Pancreas (tissue), 10 donors: Measurements from ENCODE around the gene TMEM269. TPM values are rescaled to one million over a fixed set of nuclear protein-coding genes. Genes with fewer than 3 reads are reported as not detected.

Experiments
- ATAC-seq, 4 donors: fragments of 200-7000 bp; cut with Tn5 transposase; one replicate each; pipeline versions ENCODE4 v1.8.0 to v1.9.1; 2020; ENCODE audit warnings: mild to moderate bottlenecking in 4 of 4, moderate library complexity in 4 of 4
- DNase-seq, 6 donors: peaks; one replicate each; pipeline ENCODE4 v3.0.0-alpha.2; 2020
- FAIRE-seq: peaks from 2 replicates; lab custom pipeline; 2012; peaks lifted over from hg19 to GRCh38; lab: Jason Lieb, UNC
- H3K27ac ChIP-seq, 4 donors: fragments of 200-600 bp; sonication (generic); 1 replicate in 3 of 4; 2 replicates in 1 of 4; pipeline versions ENCODE4 v1.5.0 to v1.8.0; 2020
- H3K27me3 ChIP-seq, 4 donors: fragments of 200-600 bp; one replicate each; pipeline ENCODE4 v1.8.0; 2021
- H3K36me3 ChIP-seq, 3 donors: fragments of 200-600 bp; sonication (generic) in 1 of 3; one replicate each; pipeline versions ENCODE4 v1.5.0 to v1.8.0; 2020 to 2021
- H3K4me1 ChIP-seq, 3 donors: fragments of 200-600 bp; one replicate each; pipeline ENCODE4 v1.8.0; 2021
- H3K4me3 ChIP-seq, 4 donors: fragments of 200-600 bp; sonication (generic) in 2 of 4; one replicate each; pipeline versions ENCODE4 v1.5.0 to v1.8.0; 2020 to 2021
- H3K9me3 ChIP-seq, 4 donors: fragments of 200-600 bp; one replicate each; pipeline ENCODE4 v1.8.0; 2021
- WGBS, 2 donors: extraction: QIAGEN DNeasy Blood & Tissue Kit; methylation state at CpG; one replicate each; pipeline ENCODE4 v1.1.7; 2013; 5-methylcytosine and 5-hydroxymethylcytosine counted together
- intact Hi-C, 3 donors: fragments of 100-400 bp; cut with DNase I; formaldehyde crosslinking; loops; one replicate each; pipeline versions ENCODE4 v1.11.1 to v1.14.2; 2022
- polyA plus RNA-seq, 2 donors: library from polyadenylated mRNA; stranded (reverse); fragments of 200-250 nt; gene quantifications; one replicate each; pipeline ENCODE4 v1.2.3, GENCODE V29; 2013
- total RNA-seq, 6 donors: library from RNA; stranded (reverse); fragmentation: NEBNext Ultra II Directional in 4 of 6; extraction: Animal tissue kit (Norgen Biotek cat#: 25700) in 4 of 6; gene quantifications; one replicate each; pipeline versions ENCODE4 v1.2.1 to v1.2.4, GENCODE V29; 2021 to 2023
- TF ChIP-seq, protein P1 (sequence below), 4 donors: fragments of 200-600 bp; sonication (generic) in 3 of 4; IDR thresholded peaks; one replicate each; pipeline versions ENCODE4 v1.5.0 to v1.8.0; 2021; ENCODE audit warnings: antibody characterized with exemption in 4 of 4
- donor health status: healthy with polysubstance abuse.
- donor health status: DM: no; HTN: no; CAD: no; lungs with moderate emphysema.
- donor health status: DM: no; HTN: no; CAD: no.
- donor health status: control.
- donor health status: control.
- donor health status: Bipolar disorder and iron deficiency.
- donor health status: DM: yes; HTN: yes; CAD: no.
- donor health status: DM: no; HTN: no; CAD: no.
- donor health status: DM: no; HTN: no; CAD: no.
- donor health status: DM: yes; HTN: yes; CAD: no.

TMEM269 gene
- total and polyA plus RNA-seq, 8 donors, result 0.04 to 0.35 (median 0.21) TPM; not detected in 4

DNA sequence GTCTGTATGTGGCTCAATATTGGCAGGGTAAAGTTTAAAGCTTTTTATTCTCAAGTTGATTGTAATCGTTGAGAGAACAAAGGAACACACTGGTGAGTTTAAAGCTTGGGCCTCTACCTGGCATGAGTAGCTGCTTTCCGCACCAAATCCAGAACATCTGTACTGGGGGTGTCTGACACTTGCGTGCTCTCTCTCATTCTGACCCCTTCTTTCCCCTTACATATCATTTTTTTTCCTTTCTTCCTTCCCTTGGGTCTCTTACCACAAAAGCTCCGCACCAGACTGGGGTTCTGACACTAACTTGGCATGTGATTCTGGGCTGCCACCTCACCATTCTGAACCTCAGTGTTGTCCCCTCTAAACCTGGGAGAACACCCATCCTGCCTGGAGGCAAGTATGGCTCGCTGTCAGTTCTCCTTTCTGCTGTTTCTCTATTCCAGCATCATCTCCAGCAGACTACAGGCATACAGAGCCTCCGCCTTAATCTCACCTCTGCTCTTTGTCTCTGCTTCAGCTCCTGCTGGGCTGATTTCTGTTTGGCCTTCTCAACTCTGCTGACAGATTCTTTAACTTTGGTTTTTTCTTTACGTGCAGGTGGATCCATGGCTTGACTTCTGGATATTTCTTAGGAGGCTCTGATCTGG is 31.3 kb downstream of the TMEM269 start:
- WGBS, 2 donors, result 49 to 50% methylated on average over 7 of the region's 7 CpGs
- ATAC-seq, result peak in 2 of 4 donors; percentile 4 to 8
- peak overlapping the region; percentile 55 to 69 (median 64) for H3K4me3 ChIP-seq

GRCh38 chr1:42816585-42817439 is 32.0 kb downstream of the TMEM269 start, which contains the start of the genes ERMAP and SVBP:
Gene ERMAP, plus strand, starts transcription at chr1:42817122. Its CDS starts 13,327 bp downstream, at chr1:42830449.
Gene SVBP, minus strand, starts transcription at chr1:42817397. Its CDS starts 853 bp downstream, at chr1:42816544.
- FAIRE-seq, result no peak
- H3K27me3 ChIP-seq, result no peaks in the 10 kb centered on the region
- peak within 1 kb of the TSS; percentile 55 to 69 (median 64) for H3K4me3 ChIP-seq
- no peaks in the 10 kb centered on the region for H3K9me3 ChIP-seq
- WGBS, 2 donors, result 1% methylated on average over 49 to 66 of the region's 66 CpGs
- intact Hi-C loops, result no loop called here
- H3K36me3 ChIP-seq, result no peaks in the 10 kb centered on the region
- TF ChIP-seq, protein P1, sequence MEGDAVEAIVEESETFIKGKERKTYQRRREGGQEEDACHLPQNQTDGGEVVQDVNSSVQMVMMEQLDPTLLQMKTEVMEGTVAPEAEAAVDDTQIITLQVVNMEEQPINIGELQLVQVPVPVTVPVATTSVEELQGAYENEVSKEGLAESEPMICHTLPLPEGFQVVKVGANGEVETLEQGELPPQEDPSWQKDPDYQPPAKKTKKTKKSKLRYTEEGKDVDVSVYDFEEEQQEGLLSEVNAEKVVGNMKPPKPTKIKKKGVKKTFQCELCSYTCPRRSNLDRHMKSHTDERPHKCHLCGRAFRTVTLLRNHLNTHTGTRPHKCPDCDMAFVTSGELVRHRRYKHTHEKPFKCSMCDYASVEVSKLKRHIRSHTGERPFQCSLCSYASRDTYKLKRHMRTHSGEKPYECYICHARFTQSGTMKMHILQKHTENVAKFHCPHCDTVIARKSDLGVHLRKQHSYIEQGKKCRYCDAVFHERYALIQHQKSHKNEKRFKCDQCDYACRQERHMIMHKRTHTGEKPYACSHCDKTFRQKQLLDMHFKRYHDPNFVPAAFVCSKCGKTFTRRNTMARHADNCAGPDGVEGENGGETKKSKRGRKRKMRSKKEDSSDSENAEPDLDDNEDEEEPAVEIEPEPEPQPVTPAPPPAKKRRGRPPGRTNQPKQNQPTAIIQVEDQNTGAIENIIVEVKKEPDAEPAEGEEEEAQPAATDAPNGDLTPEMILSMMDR (IDR thresholded peaks at IDR 0.05), result no peak
- peaks cover 0 to 24% (median 7%) of the 10 kb centered on the region in 3 donors for H3K4me1 ChIP-seq
- H3K27ac ChIP-seq, result peak within 1 kb of the TSS; percentile 88 to 97 (median 93)
- peak; percentile 88 to 99 (median 96) for DNase-seq
- ATAC-seq, result peak; percentile 95 to 99 (median 97)

More for the DNA sequence above, 31.3 kb downstream of the TMEM269 start:
- intact Hi-C loops, result no loop called here
- no peaks in the 10 kb centered on the region for H3K27me3 ChIP-seq
- peaks cover 0 to 24% (median 7%) of the 10 kb centered on the region in 3 donors for H3K4me1 ChIP-seq
- H3K27ac ChIP-seq, result peak overlapping the region; percentile 88 to 97 (median 93)
- DNase-seq (no peak), FAIRE-seq (no peak)
- no peaks in the 10 kb centered on the region for H3K9me3 ChIP-seq
- TF ChIP-seq, protein P1 (IDR thresholded peaks at IDR 0.05), result no peak
- H3K36me3 ChIP-seq, result no peaks in the 10 kb centered on the region

- TF ChIP-seq, protein P1 (IDR thresholded peaks at IDR 0.05), result no peak
- Histone ChIP-seq H3K36me3 (no peaks in the 10 kb centered on the region), H3K27me3 (no peaks in the 10 kb centered on the region), H3K4me3 (peak overlapping the region in 2 of 4 donors; percentile 67 to 69), H3K4me1 (peaks cover 0 to 24% (median 7%) of the 10 kb centered on the region in 3 donors), H3K9me3 (no peaks in the 10 kb centered on the region), H3K27ac (peak overlapping the region; percentile 88 to 97 (median 93))
- DNase-seq (no peak), ATAC-seq (no peak), FAIRE-seq (no peak)
- intact Hi-C loops, result no loop called here
- WGBS, 2 donors, result 1 to 2% methylated on average over 13 of the region's 13 CpGs
Measured at GRCh38 chr1:42817440-42817767, 32.6 kb downstream of the TMEM269 start.

- no peak for ATAC-seq
- H3K27me3 ChIP-seq, result no peaks in the 10 kb centered on the region
- peaks cover 0 to 24% (median 10%) of the 10 kb centered on the region in 3 donors for H3K4me1 ChIP-seq
- no peak for DNase-seq
- no peaks in the 10 kb centered on the region for H3K9me3 ChIP-seq
- H3K4me3 ChIP-seq, result peak overlapping the region in 1 of 4 donors; percentile 67
- no peaks in the 10 kb centered on the region for H3K36me3 ChIP-seq
- no peak overlapping the region for H3K27ac ChIP-seq
- WGBS, 2 donors, result 47% methylated on average over 3 of the region's 3 CpGs
- TF ChIP-seq, protein P1 (IDR thresholded peaks at IDR 0.05), result no peak
- intact Hi-C loops, result no loop called here
- no peak for FAIRE-seq
Measured at GRCh38 chr1:42817976-42818375, 33.2 kb downstream of the TMEM269 start.
